HL-60 (cell line): ENCODE data around the gene YARS2.

Experiments used
- DNase-seq, 2 experiments: peaks; one replicate each; pipeline ENCODE4 v3.0.0-alpha.2; 2010 to 2020; ENCODE audit warnings: low read depth in 1 of 2, low spot score in 1 of 2
- H3K27ac ChIP-seq: fragments of 250-450 bp; sonication (Bioruptor Pico); replicated peaks from 2 replicates; pipeline ENCODE4 v1.5.1; 2020; ENCODE audit warnings: mild to moderate bottlenecking, moderate library complexity
- H3K27me3 ChIP-seq: fragments of 250-450 bp; sonication (Bioruptor Pico); 2 replicates; pipeline ENCODE4 v1.5.1; 2021; ENCODE audit warnings: mild to moderate bottlenecking, moderate library complexity; ENCODE audit not compliant: insufficient read depth, poor library complexity, severe bottlenecking
- H3K4me3 ChIP-seq: replicated peaks from 2 replicates; pipeline ENCODE4 v1.5.1; 2011; ENCODE audit warnings: mild to moderate bottlenecking, control low read depth, low read length; ENCODE audit not compliant: insufficient read depth
- GABPA ChIP-seq: IDR thresholded peaks from 2 replicates; pipeline ENCODE4 v1.6.1; 2012; ENCODE audit warnings: low read depth
- POLR2AphosphoS5 ChIP-seq: IDR thresholded peaks from 2 replicates; pipeline ENCODE4 v1.6.1; 2012; ENCODE audit warnings: low read depth
- SPI1 ChIP-seq: IDR thresholded peaks from 2 replicates; pipeline ENCODE4 v1.6.1; 2012; ENCODE audit warnings: low read depth, mild to moderate bottlenecking, borderline replicate concordance
- TF ChIP-seq, protein P1 (sequence below): IDR thresholded peaks from 2 replicates; pipeline ENCODE4 v1.6.1; 2012; ENCODE audit warnings: low read depth; ENCODE audit not compliant: insufficient replicate concordance
- TF ChIP-seq, protein P2 (sequence below): IDR thresholded peaks from one replicate; pipeline ENCODE4 v1.5.1; 2011; ENCODE audit warnings: low read length, control low read depth, inconsistent platforms; ENCODE audit not compliant: insufficient read depth

YARS2 gene

DNA sequence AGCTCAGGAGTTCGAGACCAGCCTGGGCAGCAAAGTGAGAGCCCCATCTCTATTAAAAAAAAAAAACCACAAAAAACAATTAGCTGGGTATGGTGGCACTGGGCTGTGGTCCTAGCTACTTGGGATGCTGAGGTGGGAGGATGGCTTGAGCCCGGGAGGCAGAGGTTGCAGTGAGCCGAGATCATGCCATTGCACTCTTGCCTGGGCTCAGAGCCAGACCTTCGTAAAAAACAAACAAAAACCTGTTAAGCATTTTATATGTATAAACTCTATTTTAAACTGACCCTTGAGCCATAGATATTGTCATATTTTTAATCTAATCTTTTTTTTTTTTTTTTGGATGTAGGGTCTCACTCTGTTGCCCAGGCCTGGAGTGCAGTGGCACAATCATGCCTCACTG is 40.9 kb downstream of the YARS2 start:
- TF ChIP-seq, protein P1, sequence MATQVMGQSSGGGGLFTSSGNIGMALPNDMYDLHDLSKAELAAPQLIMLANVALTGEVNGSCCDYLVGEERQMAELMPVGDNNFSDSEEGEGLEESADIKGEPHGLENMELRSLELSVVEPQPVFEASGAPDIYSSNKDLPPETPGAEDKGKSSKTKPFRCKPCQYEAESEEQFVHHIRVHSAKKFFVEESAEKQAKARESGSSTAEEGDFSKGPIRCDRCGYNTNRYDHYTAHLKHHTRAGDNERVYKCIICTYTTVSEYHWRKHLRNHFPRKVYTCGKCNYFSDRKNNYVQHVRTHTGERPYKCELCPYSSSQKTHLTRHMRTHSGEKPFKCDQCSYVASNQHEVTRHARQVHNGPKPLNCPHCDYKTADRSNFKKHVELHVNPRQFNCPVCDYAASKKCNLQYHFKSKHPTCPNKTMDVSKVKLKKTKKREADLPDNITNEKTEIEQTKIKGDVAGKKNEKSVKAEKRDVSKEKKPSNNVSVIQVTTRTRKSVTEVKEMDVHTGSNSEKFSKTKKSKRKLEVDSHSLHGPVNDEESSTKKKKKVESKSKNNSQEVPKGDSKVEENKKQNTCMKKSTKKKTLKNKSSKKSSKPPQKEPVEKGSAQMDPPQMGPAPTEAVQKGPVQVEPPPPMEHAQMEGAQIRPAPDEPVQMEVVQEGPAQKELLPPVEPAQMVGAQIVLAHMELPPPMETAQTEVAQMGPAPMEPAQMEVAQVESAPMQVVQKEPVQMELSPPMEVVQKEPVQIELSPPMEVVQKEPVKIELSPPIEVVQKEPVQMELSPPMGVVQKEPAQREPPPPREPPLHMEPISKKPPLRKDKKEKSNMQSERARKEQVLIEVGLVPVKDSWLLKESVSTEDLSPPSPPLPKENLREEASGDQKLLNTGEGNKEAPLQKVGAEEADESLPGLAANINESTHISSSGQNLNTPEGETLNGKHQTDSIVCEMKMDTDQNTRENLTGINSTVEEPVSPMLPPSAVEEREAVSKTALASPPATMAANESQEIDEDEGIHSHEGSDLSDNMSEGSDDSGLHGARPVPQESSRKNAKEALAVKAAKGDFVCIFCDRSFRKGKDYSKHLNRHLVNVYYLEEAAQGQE: no peak
- TF ChIP-seq POLR2AphosphoS5: no peak
- TF ChIP-seq, protein P2, sequence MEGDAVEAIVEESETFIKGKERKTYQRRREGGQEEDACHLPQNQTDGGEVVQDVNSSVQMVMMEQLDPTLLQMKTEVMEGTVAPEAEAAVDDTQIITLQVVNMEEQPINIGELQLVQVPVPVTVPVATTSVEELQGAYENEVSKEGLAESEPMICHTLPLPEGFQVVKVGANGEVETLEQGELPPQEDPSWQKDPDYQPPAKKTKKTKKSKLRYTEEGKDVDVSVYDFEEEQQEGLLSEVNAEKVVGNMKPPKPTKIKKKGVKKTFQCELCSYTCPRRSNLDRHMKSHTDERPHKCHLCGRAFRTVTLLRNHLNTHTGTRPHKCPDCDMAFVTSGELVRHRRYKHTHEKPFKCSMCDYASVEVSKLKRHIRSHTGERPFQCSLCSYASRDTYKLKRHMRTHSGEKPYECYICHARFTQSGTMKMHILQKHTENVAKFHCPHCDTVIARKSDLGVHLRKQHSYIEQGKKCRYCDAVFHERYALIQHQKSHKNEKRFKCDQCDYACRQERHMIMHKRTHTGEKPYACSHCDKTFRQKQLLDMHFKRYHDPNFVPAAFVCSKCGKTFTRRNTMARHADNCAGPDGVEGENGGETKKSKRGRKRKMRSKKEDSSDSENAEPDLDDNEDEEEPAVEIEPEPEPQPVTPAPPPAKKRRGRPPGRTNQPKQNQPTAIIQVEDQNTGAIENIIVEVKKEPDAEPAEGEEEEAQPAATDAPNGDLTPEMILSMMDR: no peak
- TF ChIP-seq GABPA: no peak
- no peak for TF ChIP-seq SPI1
- DNase-seq: no peak
- H3K4me3 ChIP-seq: no peak overlapping the region
- H3K27me3 ChIP-seq: no peaks in the 10 kb centered on the region
- no peak overlapping the region for H3K27ac ChIP-seq

DNA sequence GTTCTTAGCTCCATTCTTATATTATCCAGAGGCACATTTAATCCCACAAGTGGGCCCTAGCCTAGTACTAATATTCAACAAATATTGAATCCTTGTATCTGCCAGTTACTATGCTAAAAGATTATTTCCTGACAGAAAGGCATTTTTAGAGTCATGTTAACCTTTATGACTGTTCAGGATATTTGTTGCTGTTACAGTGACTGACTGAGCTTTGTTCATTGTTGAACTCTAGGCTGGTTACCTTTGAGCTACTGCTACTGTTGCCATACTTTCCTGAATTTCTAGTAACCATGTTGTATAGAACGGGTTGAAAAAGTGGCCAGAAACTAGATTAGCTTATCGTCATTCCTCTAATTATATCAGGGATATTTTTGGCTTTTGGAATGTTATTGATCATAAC is 46.8 kb downstream of the YARS2 start:
- no peak for DNase-seq
- no peaks in the 10 kb centered on the region for H3K27me3 ChIP-seq
- H3K4me3 ChIP-seq: no peak overlapping the region
- no peak overlapping the region for H3K27ac ChIP-seq
- TF ChIP-seq SPI1 (no peak), GABPA (no peak), POLR2AphosphoS5 (no peak)
- TF ChIP-seq, protein P2: no peak
- TF ChIP-seq, protein P1: no peak

DNA sequence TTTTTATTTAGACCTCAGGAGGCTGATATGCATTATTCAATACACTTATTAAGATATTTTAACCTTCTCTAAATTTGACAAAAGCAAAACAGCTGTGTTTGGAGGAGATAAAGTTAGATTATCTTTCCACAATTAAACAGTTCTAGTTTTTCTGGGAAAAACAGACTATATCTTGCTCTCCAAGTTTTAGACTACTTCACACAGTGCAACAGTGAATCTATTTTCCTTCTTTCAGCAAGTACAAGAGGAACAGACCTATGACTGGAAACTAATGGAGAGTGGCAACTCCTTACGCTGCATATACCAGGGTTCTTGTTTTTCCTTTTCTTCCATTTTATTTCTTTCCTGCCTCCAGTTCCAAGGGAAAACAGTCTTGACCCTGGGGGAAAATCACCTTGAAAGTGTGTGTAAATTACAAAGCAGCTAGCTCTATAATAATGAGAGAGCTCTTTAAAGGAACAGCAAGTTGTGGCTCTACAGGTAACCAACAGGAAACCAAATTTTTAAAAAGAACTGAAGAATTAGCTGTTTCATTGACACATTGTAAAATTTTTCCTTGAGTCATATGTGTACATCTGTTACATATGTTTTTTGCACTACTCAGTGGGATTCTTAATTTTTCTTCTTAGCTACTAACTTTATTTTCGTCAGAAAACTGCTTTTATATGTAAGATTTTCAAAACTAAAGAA is 49.2 kb downstream of the YARS2 start:
- Histone ChIP-seq H3K27ac (no peak overlapping the region), H3K4me3 (no peak overlapping the region), H3K27me3 (no peaks in the 10 kb centered on the region)
- TF ChIP-seq, protein P1: no peak
- TF ChIP-seq, protein P2: no peak
- no peak for TF ChIP-seq POLR2AphosphoS5
- no peak for TF ChIP-seq SPI1
- TF ChIP-seq GABPA: no peak
- no peak for DNase-seq
